ENCODE data around the gene PPRC1. TPM values are rescaled to one million over a fixed set of nuclear protein-coding genes. Genes with fewer than 3 reads are reported as not detected.

Gene PPRC1
- total RNA-seq, 1 donor from 2014 or later: 11.7 TPM

DNA sequence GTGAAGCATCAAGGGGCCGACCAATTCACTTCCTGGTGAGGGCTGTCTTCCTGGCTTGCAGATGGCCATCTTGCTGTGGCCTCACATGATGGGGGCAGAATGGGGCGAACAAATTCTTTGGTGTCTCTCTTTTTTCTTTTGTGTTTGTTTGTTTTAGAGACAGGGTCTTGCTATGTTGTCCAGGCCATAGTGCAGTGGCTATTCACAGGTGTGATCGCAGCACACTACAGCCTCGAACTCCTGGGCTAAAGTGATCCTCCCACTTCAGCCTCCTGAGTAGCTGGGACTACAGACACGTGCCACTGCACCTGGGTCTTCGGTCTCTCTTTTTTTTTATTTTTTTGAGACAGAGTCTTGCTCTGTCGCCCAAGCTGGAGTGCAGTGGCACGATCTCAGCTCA, 39.4 kb downstream of the PPRC1 start:
- Mint-ChIP-seq H3K4me3 (no peak overlapping the region), H3K9me3 (no peaks in the 10 kb centered on the region), H3K27me3 (ENCODE audit: insufficient read depth, low read depth) (peaks cover 2% of the 10 kb centered on the region), H3K36me3 (no peaks in the 10 kb centered on the region), H3K4me1 (peaks cover 16% of the 10 kb centered on the region), H3K27ac (no peak overlapping the region)
- H3K27me3 ChIP-seq: no peaks in the 10 kb centered on the region
- no peak overlapping the region for H3K4me2 ChIP-seq
- H2AFZ ChIP-seq (replicated peaks): no peak overlapping the region
- H3K4me3 ChIP-seq: no peak overlapping the region
- no peak overlapping the region for H3K27ac ChIP-seq
- no peaks in the 10 kb centered on the region for H3F3A ChIP-seq (ENCODE audit: low read depth)
- H3K9ac ChIP-seq: no peak overlapping the region
- DNase-seq (ENCODE audit: low spot score): no peak
- H3K4me1 ChIP-seq: no peaks in the 10 kb centered on the region
- no peaks in the 10 kb centered on the region for H3K9me3 ChIP-seq (ENCODE audit: low read depth)
- no peaks in the 10 kb centered on the region for H4K20me1 ChIP-seq (ENCODE audit: low read depth)
- TF ChIP-seq, protein P1, sequence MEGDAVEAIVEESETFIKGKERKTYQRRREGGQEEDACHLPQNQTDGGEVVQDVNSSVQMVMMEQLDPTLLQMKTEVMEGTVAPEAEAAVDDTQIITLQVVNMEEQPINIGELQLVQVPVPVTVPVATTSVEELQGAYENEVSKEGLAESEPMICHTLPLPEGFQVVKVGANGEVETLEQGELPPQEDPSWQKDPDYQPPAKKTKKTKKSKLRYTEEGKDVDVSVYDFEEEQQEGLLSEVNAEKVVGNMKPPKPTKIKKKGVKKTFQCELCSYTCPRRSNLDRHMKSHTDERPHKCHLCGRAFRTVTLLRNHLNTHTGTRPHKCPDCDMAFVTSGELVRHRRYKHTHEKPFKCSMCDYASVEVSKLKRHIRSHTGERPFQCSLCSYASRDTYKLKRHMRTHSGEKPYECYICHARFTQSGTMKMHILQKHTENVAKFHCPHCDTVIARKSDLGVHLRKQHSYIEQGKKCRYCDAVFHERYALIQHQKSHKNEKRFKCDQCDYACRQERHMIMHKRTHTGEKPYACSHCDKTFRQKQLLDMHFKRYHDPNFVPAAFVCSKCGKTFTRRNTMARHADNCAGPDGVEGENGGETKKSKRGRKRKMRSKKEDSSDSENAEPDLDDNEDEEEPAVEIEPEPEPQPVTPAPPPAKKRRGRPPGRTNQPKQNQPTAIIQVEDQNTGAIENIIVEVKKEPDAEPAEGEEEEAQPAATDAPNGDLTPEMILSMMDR (IDR thresholded peaks at IDR 0.05): no peak
- H3K36me3 ChIP-seq: no peaks in the 10 kb centered on the region
- H3K79me2 ChIP-seq (ENCODE audit: low read depth): no peaks in the 10 kb centered on the region

DNA sequence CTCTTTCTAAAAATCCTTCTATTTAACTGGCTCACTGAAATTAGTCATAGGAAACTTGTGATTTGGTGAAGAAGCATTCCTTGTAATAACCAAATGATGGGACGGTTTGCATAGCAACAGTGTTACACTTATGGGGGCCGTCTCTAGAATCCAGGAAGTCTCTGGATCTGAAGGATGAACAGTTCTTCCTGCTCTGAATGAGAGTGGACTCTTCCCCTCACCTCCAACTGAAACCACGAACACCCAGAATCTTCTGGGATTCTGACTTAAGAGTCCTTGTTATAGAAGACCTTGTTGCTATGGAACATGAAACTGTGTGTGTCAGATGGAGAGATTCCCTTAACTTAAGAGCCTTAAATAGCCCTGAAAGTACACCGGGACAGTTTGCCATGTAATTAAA, 42.6 kb downstream of the PPRC1 start:
- DNase-seq (ENCODE audit: low spot score): no peak
- Histone ChIP-seq H3K4me3 (no peak overlapping the region), H4K20me1 (ENCODE audit: low read depth) (no peaks in the 10 kb centered on the region), H3F3A (ENCODE audit: low read depth) (no peaks in the 10 kb centered on the region), H2AFZ (replicated peaks) (peak overlapping the region; percentile 47), H3K36me3 (no peaks in the 10 kb centered on the region), H3K4me2 (no peak overlapping the region), H3K9ac (no peak overlapping the region), H3K4me1 (no peaks in the 10 kb centered on the region), H3K27me3 (no peaks in the 10 kb centered on the region), H3K9me3 (ENCODE audit: low read depth) (no peaks in the 10 kb centered on the region), H3K79me2 (ENCODE audit: low read depth) (no peaks in the 10 kb centered on the region), H3K27ac (no peak overlapping the region)
- Mint-ChIP-seq H3K4me1 (peaks cover 12% of the 10 kb centered on the region), H3K4me3 (no peak overlapping the region), H3K27me3 (ENCODE audit: insufficient read depth, low read depth) (peaks cover 2% of the 10 kb centered on the region), H3K36me3 (no peaks in the 10 kb centered on the region), H3K27ac (no peak overlapping the region), H3K9me3 (no peaks in the 10 kb centered on the region)
- TF ChIP-seq, protein P1 (IDR thresholded peaks at IDR 0.05): no peak
- TF ChIP-seq EZH2phosphoT487 (IDR thresholded peaks at IDR 0.05) (no peak), EZH2 (IDR thresholded peaks at IDR 0.05) (no peak)

- peaks cover 7% of the 10 kb centered on the region for H3K9me3 Mint-ChIP-seq
- no peak overlapping the region for H3K27ac ChIP-seq
Measured at GRCh38 chr10:102184606-102185005, 51.8 kb downstream of the PPRC1 start.

More at GRCh38 chr10:102184606-102185005, 51.8 kb downstream of the PPRC1 start:
- Histone ChIP-seq H3K4me3 (no peak overlapping the region), H3K4me2 (no peak overlapping the region), H3K36me3 (no peaks in the 10 kb centered on the region), H3K9ac (no peak overlapping the region), H3K27me3 (no peaks in the 10 kb centered on the region), H4K20me1 (ENCODE audit: low read depth) (no peaks in the 10 kb centered on the region), H3F3A (ENCODE audit: low read depth) (peaks cover 12% of the 10 kb centered on the region), H2AFZ (replicated peaks) (no peak overlapping the region), H3K9me3 (ENCODE audit: low read depth) (no peaks in the 10 kb centered on the region), H3K4me1 (peaks cover 17% of the 10 kb centered on the region), H3K79me2 (ENCODE audit: low read depth) (no peaks in the 10 kb centered on the region)
- DNase-seq (ENCODE audit: low spot score): no peak
- Mint-ChIP-seq H3K4me1 (no peaks in the 10 kb centered on the region), H3K27me3 (ENCODE audit: insufficient read depth, low read depth) (no peaks in the 10 kb centered on the region), H3K36me3 (no peaks in the 10 kb centered on the region), H3K27ac (no peak overlapping the region), H3K4me3 (no peak overlapping the region)
- TF ChIP-seq EZH2phosphoT487 (IDR thresholded peaks at IDR 0.05): no peak
- TF ChIP-seq, protein P1 (IDR thresholded peaks at IDR 0.05): no peak
- TF ChIP-seq EZH2 (IDR thresholded peaks at IDR 0.05): no peak

Measured in neural progenitor cell (in vitro differentiated cells).